ENCODE measurements around the gene HYAL1.

The HYAL1 gene

DNA sequence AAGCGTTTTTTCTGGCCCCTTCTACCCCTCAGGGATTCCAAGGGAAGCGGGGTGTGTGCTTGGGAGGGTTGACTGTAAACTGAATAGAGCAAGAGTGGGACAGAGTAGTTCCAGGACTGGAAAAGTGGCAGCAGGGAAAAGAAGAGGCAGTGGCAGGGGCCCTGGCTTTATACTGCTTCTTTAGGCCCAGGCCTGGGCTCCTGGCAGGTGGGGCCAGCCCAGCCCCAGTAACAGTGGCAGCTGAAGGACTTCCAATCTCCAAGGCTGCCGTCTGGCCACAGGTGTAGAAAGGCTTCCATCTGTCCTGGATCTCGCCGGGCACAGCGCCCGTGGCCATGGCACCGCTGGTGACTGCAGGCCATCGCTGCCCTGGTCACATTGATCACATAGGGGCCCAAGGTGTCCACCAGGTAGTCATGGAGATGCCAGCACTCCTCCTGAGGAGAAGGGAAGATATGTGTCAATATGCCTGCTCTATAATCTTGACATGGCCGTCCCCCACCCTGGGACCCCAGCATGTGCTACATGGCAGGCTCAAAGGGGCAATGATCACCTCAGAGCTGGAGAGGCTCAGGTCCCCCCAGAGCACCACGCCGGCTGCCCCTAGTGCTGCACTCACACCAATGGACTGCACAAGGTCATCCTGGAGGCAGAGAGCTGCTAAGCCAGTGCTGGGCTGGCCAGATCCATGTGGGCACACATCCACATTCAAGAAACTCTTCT is 10.1 kb downstream of the HYAL1 start:
- TF ChIP-seq, protein P1, sequence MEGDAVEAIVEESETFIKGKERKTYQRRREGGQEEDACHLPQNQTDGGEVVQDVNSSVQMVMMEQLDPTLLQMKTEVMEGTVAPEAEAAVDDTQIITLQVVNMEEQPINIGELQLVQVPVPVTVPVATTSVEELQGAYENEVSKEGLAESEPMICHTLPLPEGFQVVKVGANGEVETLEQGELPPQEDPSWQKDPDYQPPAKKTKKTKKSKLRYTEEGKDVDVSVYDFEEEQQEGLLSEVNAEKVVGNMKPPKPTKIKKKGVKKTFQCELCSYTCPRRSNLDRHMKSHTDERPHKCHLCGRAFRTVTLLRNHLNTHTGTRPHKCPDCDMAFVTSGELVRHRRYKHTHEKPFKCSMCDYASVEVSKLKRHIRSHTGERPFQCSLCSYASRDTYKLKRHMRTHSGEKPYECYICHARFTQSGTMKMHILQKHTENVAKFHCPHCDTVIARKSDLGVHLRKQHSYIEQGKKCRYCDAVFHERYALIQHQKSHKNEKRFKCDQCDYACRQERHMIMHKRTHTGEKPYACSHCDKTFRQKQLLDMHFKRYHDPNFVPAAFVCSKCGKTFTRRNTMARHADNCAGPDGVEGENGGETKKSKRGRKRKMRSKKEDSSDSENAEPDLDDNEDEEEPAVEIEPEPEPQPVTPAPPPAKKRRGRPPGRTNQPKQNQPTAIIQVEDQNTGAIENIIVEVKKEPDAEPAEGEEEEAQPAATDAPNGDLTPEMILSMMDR (IDR thresholded peaks at IDR 0.05; ENCODE audit: low read depth, low read length, missing control alignments) = no peak
- DNase-seq (ENCODE audit: extremely low read depth, low read depth) = no peak
- H3K4me3 ChIP-seq (replicated peaks; ENCODE audit: low read depth, low read length) = peak overlapping the region; percentile 100

DNA sequence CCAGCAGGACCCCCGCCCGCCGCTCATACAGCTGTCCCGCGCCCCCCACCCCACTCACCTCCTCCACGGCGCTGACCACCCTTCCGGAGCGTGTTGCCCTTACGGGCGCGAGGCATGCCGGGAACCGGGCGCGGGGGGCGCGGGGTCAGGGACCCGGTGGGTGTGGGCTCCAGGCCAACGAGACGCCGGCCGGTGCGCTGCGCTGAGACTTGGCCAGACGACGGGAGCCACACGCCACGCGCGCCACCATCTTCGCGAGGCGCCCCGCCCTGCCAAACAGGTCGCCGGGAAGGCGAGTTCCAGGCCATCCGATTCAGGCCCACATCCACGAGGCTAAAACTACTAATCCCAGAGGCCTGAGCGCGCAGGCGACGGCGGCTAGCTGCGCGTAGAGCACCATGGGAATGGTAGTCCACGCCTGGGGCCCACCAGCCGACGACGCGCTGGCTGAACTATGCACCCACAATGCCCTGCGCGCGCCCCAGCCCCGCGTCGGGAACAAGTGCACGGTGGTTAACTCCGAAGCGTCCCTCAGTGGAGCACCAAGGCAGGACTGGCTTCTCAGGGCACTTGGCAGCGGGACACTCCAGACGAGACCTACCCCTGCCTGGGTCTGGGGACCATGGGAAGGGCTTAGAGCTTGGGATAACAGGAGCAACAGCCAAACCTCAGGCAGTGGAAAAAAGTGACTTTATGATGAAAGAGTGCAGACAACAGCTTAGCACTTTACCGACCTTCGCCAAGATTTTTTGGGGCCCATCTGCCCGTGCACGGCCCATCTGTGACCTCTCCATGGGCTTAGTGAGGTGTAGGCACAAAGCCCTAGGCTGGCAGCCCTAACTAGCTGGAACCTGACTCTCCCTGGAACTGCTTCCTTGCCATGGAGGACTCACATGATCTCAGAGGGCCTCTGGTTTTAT is 11.0 kb downstream of the HYAL1 start, which contains the start of gene IFRD2:
IFRD2 (minus strand) TSS at position 271 of the 920 bp plus-strand sequence; CDS start at position 116, 155 bp downstream.
- peak; percentile 95 for DNase-seq (ENCODE audit: extremely low read depth, low read depth)
- TF ChIP-seq, protein P1 (IDR thresholded peaks at IDR 0.05; ENCODE audit: low read depth, low read length, missing control alignments) = no peak
- peak within 1 kb of the TSS; percentile 100 for H3K4me3 ChIP-seq (replicated peaks; ENCODE audit: low read depth, low read length)

DNA sequence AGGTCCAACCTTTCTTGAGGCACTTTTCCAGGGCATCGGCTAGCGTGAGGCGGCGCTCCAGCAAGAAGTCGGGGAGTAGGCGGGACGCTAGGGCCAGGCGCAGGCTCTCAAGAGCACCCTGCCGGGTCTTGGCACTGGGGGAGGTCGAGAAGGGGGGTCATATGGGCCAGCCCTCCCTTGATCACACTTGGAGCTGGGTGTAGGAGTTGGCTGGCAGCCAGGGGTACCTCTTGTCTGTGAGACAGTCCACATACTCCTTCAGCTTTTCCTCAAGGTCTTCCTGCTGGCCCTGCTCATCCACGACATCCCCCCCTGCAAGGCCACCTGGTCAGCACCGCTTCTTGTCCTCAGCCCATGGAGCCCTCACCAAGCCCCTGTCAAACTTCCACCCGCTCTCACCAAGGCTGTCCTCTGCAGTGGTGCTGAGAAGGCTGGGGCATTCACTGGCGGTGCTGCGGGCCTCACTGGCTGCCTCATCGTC is 13.2 kb downstream of the HYAL1 start:
- no peak for DNase-seq (ENCODE audit: extremely low read depth, low read depth)
- TF ChIP-seq, protein P1 (IDR thresholded peaks at IDR 0.05; ENCODE audit: low read depth, low read length, missing control alignments) = no peak
- peak overlapping the region; percentile 100 for H3K4me3 ChIP-seq (replicated peaks; ENCODE audit: low read depth, low read length)

DNA sequence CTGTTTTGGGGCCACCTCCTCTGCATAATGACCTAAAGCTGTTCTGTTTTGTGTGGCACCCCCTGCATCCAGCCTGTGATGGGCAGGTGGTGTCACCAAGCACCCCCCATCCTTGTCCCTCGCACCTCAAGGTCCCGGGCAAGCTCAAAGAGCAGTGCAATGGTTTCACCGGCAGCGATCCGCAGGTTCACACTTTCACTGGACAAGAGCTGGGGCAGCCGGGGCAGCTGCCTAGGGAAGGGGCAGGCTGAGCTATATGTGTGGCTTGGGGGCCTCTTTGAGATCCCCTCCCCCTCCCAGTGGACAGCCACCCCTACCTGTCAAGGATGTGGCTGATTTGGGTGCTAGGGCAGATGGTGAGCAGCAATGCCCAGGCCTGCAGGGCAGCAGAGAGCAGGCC is 14.2 kb downstream of the HYAL1 start:
- H3K4me3 ChIP-seq (replicated peaks; ENCODE audit: low read depth, low read length) = no peak overlapping the region
- TF ChIP-seq, protein P1 (IDR thresholded peaks at IDR 0.05; ENCODE audit: low read depth, low read length, missing control alignments) = no peak
- no peak for DNase-seq (ENCODE audit: extremely low read depth, low read depth)

DNA sequence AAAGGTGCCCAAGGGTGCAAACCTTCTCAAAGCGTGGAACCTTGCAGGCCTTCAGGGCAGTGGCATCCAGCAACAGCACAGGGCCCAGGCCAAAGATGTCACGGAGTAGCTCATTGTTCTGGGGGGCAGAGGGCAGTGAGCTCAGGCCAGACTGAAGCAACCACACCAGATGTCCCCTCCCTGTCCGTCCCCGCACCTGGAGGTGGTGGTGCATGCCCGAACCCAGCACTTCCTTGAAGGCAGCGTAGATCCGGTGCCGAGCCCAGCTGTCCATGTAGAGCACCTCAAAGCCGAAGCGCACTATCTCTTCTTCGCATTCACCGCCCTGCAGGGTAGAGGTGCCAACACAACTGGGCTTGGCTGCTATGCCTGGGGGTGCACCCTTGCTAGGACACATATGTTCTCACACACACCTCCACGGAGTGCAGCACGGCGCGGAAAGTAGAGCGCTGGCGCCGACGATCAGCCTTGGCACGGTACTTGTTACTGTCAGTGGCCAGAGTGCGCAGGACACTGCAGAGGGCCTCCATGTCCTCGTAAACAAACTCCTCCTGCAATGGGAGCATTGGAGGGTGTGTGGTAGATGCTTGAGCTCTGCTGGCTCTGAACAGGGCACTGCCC is 14.9 kb downstream of the HYAL1 start:
- TF ChIP-seq, protein P1 (IDR thresholded peaks at IDR 0.05; ENCODE audit: low read depth, low read length, missing control alignments) = no peak
- DNase-seq (ENCODE audit: extremely low read depth, low read depth) = no peak
- no peak overlapping the region for H3K4me3 ChIP-seq (replicated peaks; ENCODE audit: low read depth, low read length)

DNA sequence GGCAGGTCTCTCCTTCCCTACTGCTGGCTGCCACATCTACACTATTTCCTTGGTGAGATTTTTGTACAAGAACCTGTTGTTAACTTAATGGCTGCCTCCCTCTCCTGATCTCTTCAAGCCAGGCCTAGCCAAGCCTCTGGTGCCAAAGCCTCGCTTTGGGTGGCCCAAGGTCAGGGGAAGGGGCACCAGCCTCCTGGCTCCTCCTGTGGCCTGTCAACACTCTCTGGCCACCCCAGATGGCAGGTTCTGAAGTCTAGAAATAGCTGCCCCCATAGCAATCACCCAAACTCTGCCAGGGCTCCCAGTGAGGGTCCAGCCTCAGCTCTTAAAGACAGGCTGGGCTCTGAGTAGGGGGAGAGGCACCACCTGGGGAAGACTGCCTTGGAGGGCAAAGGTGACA is 16.1 kb downstream of the HYAL1 start:
- TF ChIP-seq, protein P1 (IDR thresholded peaks at IDR 0.05; ENCODE audit: low read depth, low read length, missing control alignments) = no peak
- DNase-seq (ENCODE audit: extremely low read depth, low read depth) = no peak
- no peak overlapping the region for H3K4me3 ChIP-seq (replicated peaks; ENCODE audit: low read depth, low read length)
